Breast epithelium (tissue), 3 donors: ENCODE results near the gene ARNT2.

Experiments
- POLR2A ChIP-seq: fragments of 450-650 bp; IDR thresholded peaks from one replicate; pipeline ENCODE4 v1.6.1; 2016; ENCODE audit warnings: antibody characterized with exemption, mild to moderate bottlenecking, moderate library complexity
- POLR2AphosphoS5 ChIP-seq, 3 donors: sonication (generic); formaldehyde crosslinking; IDR thresholded peaks; one replicate each; pipeline ENCODE4 v1.6.1; 2017; ENCODE audit warnings: antibody characterized with exemption in 3 of 3
- TF ChIP-seq, protein P1 (sequence below), 3 donors: fragments of 450-650 bp; IDR thresholded peaks; one replicate each; pipeline ENCODE4 v1.5.1; 2016 to 2017; ENCODE audit warnings: antibody characterized with exemption in 3 of 3, mild to moderate bottlenecking in 3 of 3, moderate library complexity in 3 of 3

DNA sequence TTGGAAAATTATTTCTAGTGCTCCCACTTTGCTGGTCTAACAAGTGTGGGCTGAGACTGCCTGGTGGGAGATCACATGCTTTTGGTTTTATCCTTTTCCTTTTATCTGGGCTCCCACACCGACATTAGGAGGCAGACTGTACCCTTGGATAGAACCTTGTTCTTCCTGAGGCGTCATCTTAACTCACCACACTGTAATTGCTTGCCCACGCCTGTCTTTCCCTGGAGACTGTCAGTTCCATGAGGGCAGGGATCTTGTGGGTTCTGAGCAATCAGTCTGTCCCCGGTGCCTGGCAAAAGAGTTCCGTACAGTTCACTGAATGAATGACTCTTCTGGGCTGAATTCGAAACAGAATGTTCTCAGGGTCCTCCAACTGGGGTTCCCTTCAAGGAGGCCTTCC, 166.4 kb downstream of the ARNT2 start:
- TF ChIP-seq, protein P1, sequence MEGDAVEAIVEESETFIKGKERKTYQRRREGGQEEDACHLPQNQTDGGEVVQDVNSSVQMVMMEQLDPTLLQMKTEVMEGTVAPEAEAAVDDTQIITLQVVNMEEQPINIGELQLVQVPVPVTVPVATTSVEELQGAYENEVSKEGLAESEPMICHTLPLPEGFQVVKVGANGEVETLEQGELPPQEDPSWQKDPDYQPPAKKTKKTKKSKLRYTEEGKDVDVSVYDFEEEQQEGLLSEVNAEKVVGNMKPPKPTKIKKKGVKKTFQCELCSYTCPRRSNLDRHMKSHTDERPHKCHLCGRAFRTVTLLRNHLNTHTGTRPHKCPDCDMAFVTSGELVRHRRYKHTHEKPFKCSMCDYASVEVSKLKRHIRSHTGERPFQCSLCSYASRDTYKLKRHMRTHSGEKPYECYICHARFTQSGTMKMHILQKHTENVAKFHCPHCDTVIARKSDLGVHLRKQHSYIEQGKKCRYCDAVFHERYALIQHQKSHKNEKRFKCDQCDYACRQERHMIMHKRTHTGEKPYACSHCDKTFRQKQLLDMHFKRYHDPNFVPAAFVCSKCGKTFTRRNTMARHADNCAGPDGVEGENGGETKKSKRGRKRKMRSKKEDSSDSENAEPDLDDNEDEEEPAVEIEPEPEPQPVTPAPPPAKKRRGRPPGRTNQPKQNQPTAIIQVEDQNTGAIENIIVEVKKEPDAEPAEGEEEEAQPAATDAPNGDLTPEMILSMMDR (IDR thresholded peaks at IDR 0.05), result no peak
- no peak for TF ChIP-seq POLR2A
- TF ChIP-seq POLR2AphosphoS5 (IDR thresholded peaks at IDR 0.05), result no peak
